Stimulated activated CD4-positive, alpha-beta T cell treated with anti-CD3 and anti-CD28 coated beads, Interleukin-4, amount 100 ng/mL, for 24 hours (primary cell): ENCODE data around the gene MATK.

Experiments
- DNase-seq: peaks from one replicate; pipeline ENCODE4 v3.0.0-alpha.2; 2020

The MATK gene

GRCh38 chr19:3743486-3743885 is 42.7 kb downstream of the MATK start:
- DNase-seq, result no peak

- no peak for DNase-seq
These were observed 45.8 kb downstream of the MATK start for GRCh38 chr19:3740431-3740830.

GRCh38 chr19:3738477-3739220 is 47.5 kb downstream of the MATK start:
- DNase-seq, result no peak

- no peak for DNase-seq
These were observed 48.5 kb downstream of the MATK start for GRCh38 chr19:3737487-3738205.

GRCh38 chr19:3736106-3736724 is 50.0 kb downstream of the MATK start:
- DNase-seq, result no peak

GRCh38 chr19:3734310-3734600 is 51.9 kb downstream of the MATK start:
- DNase-seq, result no peak

GRCh38 chr19:3733549-3734309 is 52.5 kb downstream of the MATK start:
- no peak for DNase-seq

- DNase-seq, result no peak
These were observed 54.1 kb downstream of the MATK start for GRCh38 chr19:3732108-3732507.

- DNase-seq, result no peak
These were observed 55.7 kb downstream of the MATK start for GRCh38 chr19:3730457-3730958.
